Putamen (tissue), 1 donor: ENCODE data around the gene NFKBIA.
"Not testable (repeated sequence)": the region's sequence is repeated elsewhere in the genome, so short reads cannot be mapped to it uniquely, and the experiment has no call there.

Experiments used
- DNase-seq: peaks from one replicate; pipeline ENCODE4 v3.0.0-alpha.2; 2016; ENCODE audit warnings: low spot score

The NFKBIA gene

GRCh38 chr14:35408026-35408425, 3.5 kb upstream of the NFKBIA start:
- DNase-seq, result no peak

DNA sequence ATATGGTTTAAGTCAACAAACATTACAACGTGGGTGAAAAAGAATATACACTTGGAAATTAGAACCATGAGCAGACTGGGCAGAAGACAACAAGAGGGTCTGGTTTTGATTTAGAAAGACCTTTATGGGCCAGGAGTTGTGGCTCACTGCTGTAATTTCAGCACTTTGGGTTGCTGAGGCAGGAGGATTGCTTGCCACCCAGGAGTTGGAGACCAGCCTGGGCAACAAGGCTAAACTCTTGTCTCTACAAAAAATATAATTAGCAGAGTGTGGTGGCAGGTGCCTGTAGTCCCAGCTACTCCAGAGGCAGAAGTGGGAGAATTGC, 2.7 kb upstream of the NFKBIA start:
- no peak for DNase-seq

DNA sequence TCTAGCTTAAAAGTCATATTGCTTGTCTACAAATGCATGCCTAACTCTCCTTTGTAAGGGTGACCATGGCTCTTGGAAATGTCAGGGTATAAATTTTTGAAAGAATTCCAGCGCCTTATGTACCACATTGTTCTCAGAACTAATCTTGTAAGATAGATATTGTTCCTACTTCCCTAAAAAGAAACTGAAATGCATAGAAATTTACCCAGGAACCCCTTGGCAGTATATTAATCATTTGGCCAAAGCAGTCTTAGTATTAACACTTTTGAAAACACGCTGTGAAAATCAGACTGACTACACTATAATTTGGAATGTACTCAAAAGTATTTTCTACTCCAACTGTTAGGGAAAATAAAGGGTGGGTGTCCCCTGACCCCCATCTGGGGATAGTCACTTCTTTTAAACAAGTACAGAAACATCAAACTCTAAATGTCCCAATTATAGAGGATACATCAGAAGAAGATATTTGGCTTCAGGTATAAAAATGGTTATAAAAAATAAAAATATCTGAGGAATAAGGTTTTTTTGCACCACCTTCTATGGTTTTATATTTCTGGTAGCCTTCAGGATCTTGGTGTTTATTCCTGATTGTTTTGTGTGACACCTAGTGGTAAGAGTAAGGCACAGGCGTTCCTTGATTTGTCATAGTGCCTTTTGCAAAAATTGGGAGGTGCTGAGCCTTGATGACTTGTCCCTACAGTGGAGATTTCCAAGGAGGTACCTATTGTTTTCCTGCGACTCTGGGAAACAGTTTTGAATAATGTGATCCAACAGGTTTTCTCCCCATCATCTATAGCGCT, 2.2 kb upstream of the NFKBIA start:
- peak; percentile 60 for DNase-seq

- DNase-seq, result no peak
Observed at GRCh38 chr14:35406090-35406489, 1.5 kb upstream of the NFKBIA start.

DNA sequence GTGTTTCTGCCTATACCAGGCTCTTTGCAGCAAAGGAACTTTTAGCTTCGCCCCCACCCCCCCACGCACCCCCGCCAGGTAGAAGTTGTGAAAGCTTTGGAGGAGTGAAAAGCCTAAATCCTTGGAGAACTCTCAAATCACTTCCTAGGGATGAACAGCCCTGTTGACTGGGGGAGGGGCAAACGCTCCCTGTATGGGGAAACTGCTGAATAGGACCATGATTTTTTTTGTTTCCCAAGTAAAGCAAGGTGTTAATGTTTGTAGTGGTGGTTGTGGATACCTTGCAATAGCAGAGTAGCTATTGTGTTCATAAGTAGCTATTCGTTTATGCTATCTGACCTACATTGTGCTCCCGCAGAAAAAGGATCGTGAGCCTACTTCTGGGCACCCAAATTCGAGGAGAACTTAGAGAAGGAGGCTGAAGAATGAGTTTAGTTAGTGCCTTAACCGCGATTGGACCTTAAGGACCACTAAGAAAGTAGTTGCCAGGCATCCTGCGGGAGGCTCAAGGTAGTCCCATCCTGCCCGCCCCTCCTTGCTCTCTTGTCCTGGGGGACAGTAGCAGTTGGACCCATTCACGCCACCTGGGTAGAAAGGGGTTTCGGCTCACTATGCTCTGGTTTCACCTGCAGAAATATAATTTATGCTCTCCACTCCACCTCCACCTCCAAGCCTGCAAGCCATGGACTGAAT, 901 bp upstream of the NFKBIA start:
- DNase-seq, result no peak

GRCh38 chr14:35403603-35404448, 723 bp downstream of the NFKBIA start:
- DNase-seq, result peak; percentile 92

DNA sequence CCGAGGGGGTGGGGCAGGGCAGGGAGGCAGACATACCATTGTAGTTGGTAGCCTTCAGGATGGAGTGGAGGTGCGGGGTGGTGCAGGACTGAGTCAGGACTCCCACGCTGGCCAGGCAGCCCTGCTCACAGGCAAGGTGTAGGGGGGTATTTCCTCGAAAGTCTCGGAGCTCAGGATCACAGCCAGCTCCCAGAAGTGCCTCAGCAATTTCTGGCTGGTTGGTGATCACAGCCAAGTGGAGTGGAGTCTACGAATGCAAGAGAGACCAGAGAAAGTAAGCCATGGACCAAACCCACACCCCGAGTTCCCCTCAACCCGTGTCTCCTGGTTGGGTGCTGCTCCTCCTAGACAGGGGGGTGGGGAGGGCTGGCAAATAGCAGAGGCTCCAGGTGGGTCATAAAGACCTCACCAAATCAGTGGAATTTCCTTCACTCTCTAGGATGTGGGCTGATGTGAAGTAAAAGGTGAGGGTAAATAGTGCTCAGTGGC, 1.4 kb downstream of the NFKBIA start:
- no peak for DNase-seq

GRCh38 chr14:35402323-35403113, 2.0 kb downstream of the NFKBIA start:
- DNase-seq, result no peak

- DNase-seq, result no peak
Observed at GRCh38 chr14:35401422-35402265, 2.9 kb downstream of the NFKBIA start.

GRCh38 chr14:35400648-35401421, 3.7 kb downstream of the NFKBIA start:
- peak; percentile 59 for DNase-seq

GRCh38 chr14:35399083-35399937, 5.2 kb downstream of the NFKBIA start:
- DNase-seq, result no peak

DNA sequence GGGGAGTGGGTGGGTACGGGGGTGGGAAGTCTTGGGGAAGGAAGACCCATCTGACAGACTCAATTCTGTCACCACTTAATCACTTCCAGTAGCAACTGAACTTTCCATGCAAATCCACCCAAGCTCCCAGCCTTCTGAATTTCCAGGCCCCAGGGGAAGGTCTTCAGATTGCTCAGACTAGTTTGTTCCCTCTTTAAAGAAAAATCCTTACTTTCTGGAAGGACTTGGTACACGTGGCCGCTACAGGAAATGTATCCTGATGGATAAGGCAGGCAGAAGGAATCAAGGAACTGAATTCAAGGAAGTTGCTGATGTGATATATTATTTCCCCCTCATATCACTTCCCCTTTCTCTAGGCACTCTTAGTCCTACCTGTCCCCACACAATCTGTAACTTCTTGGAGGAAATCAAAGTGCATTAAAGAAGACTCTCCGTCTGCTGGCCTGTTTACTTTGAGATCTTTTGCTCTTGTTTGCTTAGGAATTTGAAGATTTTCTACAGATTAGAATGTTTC, 6.4 kb downstream of the NFKBIA start:
- no peak for DNase-seq

DNA sequence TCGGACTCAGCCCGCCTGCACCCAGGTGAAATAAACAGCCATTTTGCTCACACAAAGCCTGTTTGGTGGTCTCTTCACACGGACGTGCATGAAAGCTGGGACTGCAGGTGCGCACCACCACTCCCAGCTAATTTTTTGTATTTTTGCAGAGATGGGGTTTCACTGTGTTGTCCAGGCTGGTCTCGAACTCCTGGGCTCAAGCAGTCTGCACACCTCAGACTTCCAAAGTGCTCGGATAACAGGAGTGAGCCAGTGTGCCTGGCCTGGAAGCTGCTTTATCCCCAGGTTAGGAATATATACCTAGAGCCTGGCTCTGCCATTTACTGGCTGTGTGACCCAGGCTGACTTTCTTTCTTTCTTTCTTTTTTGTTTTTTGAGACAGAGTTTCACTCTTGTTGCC, 7.9 kb downstream of the NFKBIA start:
- not testable (repeated sequence) for DNase-seq

DNA sequence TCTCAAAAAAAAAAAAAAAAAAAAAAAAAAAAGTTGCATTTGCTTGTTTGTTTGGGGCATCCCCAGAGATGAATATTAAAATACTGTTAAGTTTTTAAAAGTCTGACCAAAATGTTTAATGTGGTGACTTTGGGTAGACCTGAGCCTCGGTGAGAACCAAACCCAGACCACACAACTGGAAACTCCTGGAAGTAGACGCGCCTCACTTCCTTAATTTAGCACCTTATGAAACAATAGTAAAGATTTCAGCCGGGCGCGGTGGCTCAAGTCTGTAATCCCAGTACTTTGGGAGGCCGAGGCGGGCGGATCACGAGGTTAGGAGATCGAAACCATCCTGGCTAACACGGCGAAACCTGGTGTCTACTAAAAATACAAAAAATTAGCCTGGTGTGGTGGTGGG, 9.3 kb downstream of the NFKBIA start:
- DNase-seq, result no peak

- no peak for DNase-seq
Observed at GRCh38 chr14:35394326-35395013, 10.1 kb downstream of the NFKBIA start.

- DNase-seq, result no peak
Observed at GRCh38 chr14:35393826-35394225, 10.7 kb downstream of the NFKBIA start.

GRCh38 chr14:35392103-35392502, 12.4 kb downstream of the NFKBIA start:
- no peak for DNase-seq

DNA sequence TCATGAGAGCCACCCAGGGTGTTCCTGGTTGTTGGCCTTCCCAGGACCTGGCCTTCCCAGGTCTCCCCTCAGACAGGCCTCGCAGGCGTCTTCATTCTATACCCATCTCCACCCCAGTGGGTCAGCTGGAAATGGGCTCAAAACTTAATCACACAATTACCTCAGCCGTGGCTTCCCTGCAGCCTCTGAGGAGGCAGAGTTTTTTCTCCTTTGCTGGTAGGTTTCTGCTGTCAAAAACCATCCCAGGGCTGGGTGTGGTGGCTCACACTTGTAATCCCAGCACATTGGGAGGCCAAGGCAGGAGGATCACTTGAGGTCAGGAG, 13.2 kb downstream of the NFKBIA start:
- no peak for DNase-seq
